Spleen (tissue), 11 donors: ENCODE results near the gene APC. TPM values are rescaled to one million over a fixed set of nuclear protein-coding genes. Genes with fewer than 3 reads are reported as not detected.
A peak's percentile ranks its signal among the peaks of the same experiment; 100 is the strongest.

ENCODE experiments used
- DNase-seq: peaks from one replicate; pipeline ENCODE4 v3.0.0-alpha.2; 2020
- H3K27ac ChIP-seq, 8 donors: fragments of 200-600 bp; sonication (generic) in 7 of 8; 1 replicate in 4 of 8; 2 replicates in 4 of 8; pipeline versions ENCODE4 v1.5.0 to v1.8.0; 2016 to 2021; ENCODE audit warnings: inconsistent platforms in 4 of 8, mild to moderate bottlenecking in 4 of 8, moderate library complexity in 1 of 8
- H3K27me3 ChIP-seq, 7 donors: fragments of 200-600 bp; sonication (generic) in 6 of 7; replicated peaks in 1 of 7; 1 replicate in 4 of 7; 2 replicates in 3 of 7; pipeline versions ENCODE4 v1.5.0 to v1.8.0; 2016 to 2021; ENCODE audit warnings: inconsistent platforms in 3 of 7, mild to moderate bottlenecking in 1 of 7
- H3K36me3 ChIP-seq, 6 donors: fragments of 200-600 bp; sonication (generic) in 5 of 6; 1 replicate in 4 of 6; 2 replicates in 2 of 6; pipeline versions ENCODE4 v1.5.0 to v1.8.0; 2016 to 2021; ENCODE audit warnings: inconsistent platforms in 2 of 6
- H3K4me1 ChIP-seq, 6 donors: fragments of 200-600 bp; sonication (generic) in 5 of 6; 1 replicate in 3 of 6; 2 replicates in 3 of 6; pipeline versions ENCODE4 v1.5.0 to v1.8.0; 2016 to 2021; ENCODE audit warnings: inconsistent platforms in 3 of 6
- H3K4me3 ChIP-seq, 8 donors: fragments of 200-600 bp; sonication (generic) in 7 of 8; 1 replicate in 4 of 8; 2 replicates in 4 of 8; pipeline versions ENCODE4 v1.5.0 to v1.8.0; 2016 to 2021; ENCODE audit warnings: inconsistent platforms in 4 of 8, mild to moderate bottlenecking in 4 of 8, moderate library complexity in 2 of 8
- H3K9me3 ChIP-seq, 8 donors: fragments of 200-600 bp; sonication (generic) in 7 of 8; 1 replicate in 4 of 8; 2 replicates in 4 of 8; pipeline versions ENCODE4 v1.5.0 to v1.8.0; 2016 to 2021; ENCODE audit warnings: inconsistent platforms in 4 of 8
- POLR2A ChIP-seq, 3 donors: fragments of 450-650 bp; IDR thresholded peaks; one replicate each; pipeline ENCODE4 v1.5.1; 2017; ENCODE audit warnings: antibody characterized with exemption in 3 of 3, mild to moderate bottlenecking in 1 of 3
- POLR2AphosphoS5 ChIP-seq, 3 donors: sonication (generic); formaldehyde crosslinking; IDR thresholded peaks; one replicate each; pipeline ENCODE4 v1.5.1; 2017; ENCODE audit warnings: antibody characterized with exemption in 3 of 3
- WGBS, 5 donors: extraction: QIAGEN DNeasy Blood & Tissue Kit in 3 of 5; methylation state at CpG; one replicate each; pipeline versions ENCODE4 v1.1.5 to v1.1.7; 2013 to 2018; 5-methylcytosine and 5-hydroxymethylcytosine counted together
- intact Hi-C: fragments of 100-400 bp; cut with DNase I; formaldehyde crosslinking; loops from one replicate; pipeline ENCODE4 v1.15.0; 2023; ENCODE audit warnings: low total_unique reads
- polyA plus RNA-seq, 3 donors: library from polyadenylated mRNA; stranded (reverse); fragments of 200-250 nt; gene quantifications; one replicate each; pipeline ENCODE4 v1.2.1, GENCODE V29; 2013
- total RNA-seq, 7 donors: library from RNA; depleted of rRNA in 3 of 7; stranded (reverse); fragments of >200 nt in 3 of 7; fragmentation: NEBNext Ultra II Directional in 4 of 7; extraction: Animal tissue kit (Norgen Biotek cat#: 25700) in 4 of 7; gene quantifications; one replicate each; pipeline versions ENCODE4 v1.1.0 to v1.2.1, GENCODE V29; 2016 to 2021
- TF ChIP-seq, protein P1 (sequence below), 11 experiments: fragments of 200-600 bp in 7 of 11; fragments of 450-650 bp in 4 of 11; sonication (generic) in 4 of 11; IDR thresholded peaks in 8 of 11; conservative IDR thresholded peaks in 3 of 11; 1 replicate in 7 of 11; 2 replicates in 4 of 11; pipeline versions ENCODE4 v1.4.0 to v1.8.0; 2016 to 2021; ENCODE audit warnings: antibody characterized with exemption in 11 of 11, inconsistent platforms in 4 of 11, mild to moderate bottlenecking in 1 of 11
- donor health status: healthy with polysubstance abuse.
- donor health status: DM: no; HTN: no; CAD: no; lungs with moderate emphysema.
- donor health status: DM: no; HTN: no; CAD: no.
- donor health status: Bipolar disorder and iron deficiency.
- donor health status: healthy.
- donor health status: DM: no; HTN: no; CAD: no.
- donor health status: DM: yes; HTN: yes; CAD: no.

The APC gene
- total and polyA plus RNA-seq, 10 donors, result 2.1 to 83.0 (median 52.5) TPM

GRCh38 chr5:112738191-112738560, 491 bp downstream of the APC start:
- WGBS, 5 donors, result 22 to 40% (median 30%) methylated on average over 4 to 5 of the region's 5 CpGs
- Histone ChIP-seq H3K27me3 (no peaks in the 10 kb centered on the region), H3K36me3 (no peaks in the 10 kb centered on the region), H3K4me1 (peaks cover 12 to 63% (median 30%) of the 10 kb centered on the region in 6 donors), H3K27ac (peak overlapping the region in 6 of 8 donors; percentile 60 to 86 (median 73)), H3K9me3 (no peaks in the 10 kb centered on the region), H3K4me3 (peak overlapping the region; percentile 41 to 86 (median 60))
- DNase-seq, result no peak
- TF ChIP-seq POLR2AphosphoS5 (IDR thresholded peaks at IDR 0.05), result no peak
- TF ChIP-seq POLR2A (IDR thresholded peaks at IDR 0.05), result no peak
- TF ChIP-seq, protein P1, sequence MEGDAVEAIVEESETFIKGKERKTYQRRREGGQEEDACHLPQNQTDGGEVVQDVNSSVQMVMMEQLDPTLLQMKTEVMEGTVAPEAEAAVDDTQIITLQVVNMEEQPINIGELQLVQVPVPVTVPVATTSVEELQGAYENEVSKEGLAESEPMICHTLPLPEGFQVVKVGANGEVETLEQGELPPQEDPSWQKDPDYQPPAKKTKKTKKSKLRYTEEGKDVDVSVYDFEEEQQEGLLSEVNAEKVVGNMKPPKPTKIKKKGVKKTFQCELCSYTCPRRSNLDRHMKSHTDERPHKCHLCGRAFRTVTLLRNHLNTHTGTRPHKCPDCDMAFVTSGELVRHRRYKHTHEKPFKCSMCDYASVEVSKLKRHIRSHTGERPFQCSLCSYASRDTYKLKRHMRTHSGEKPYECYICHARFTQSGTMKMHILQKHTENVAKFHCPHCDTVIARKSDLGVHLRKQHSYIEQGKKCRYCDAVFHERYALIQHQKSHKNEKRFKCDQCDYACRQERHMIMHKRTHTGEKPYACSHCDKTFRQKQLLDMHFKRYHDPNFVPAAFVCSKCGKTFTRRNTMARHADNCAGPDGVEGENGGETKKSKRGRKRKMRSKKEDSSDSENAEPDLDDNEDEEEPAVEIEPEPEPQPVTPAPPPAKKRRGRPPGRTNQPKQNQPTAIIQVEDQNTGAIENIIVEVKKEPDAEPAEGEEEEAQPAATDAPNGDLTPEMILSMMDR (IDR thresholded peaks at IDR 0.05 in 8 of 11, conservative IDR thresholded peaks at IDR 0.05 in 3 of 11), result no peak
- intact Hi-C loops, result no loop called here

DNA sequence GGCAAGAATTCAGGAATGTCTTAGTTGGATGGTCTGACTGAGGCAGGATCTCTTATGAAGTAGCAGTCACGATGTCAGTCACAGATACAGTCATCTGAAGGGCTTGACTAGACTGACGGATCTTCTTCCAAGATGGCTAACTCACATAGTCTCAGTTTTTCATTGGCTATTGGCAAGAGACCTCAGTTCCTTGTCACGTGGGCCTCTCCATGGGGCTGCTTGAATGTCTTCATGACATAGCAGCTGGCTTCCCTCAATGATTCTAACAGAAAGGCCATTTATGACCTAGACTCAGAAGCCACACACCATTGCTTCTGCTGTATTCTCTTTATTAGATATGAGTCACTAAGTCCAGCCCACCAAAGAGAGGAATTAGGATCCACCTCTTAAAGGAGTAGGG, 4.7 kb downstream of the APC start:
- Histone ChIP-seq H3K27me3 (no peaks in the 10 kb centered on the region), H3K4me1 (peaks cover 12 to 41% (median 20%) of the 10 kb centered on the region in 6 donors), H3K36me3 (peaks cover 0 to 5% (median 0%) of the 10 kb centered on the region in 6 donors), H3K27ac (no peak overlapping the region), H3K9me3 (no peaks in the 10 kb centered on the region), H3K4me3 (no peak overlapping the region)
- intact Hi-C loops, result no loop called here
- 79 to 99% (median 96%) methylated on average over 3 of the region's 3 CpGs for WGBS, 5 donors
- TF ChIP-seq, protein P1 (IDR thresholded peaks at IDR 0.05 in 8 of 11, conservative IDR thresholded peaks at IDR 0.05 in 3 of 11), result no peak
- TF ChIP-seq POLR2AphosphoS5 (IDR thresholded peaks at IDR 0.05), result no peak
- DNase-seq, result no peak

DNA sequence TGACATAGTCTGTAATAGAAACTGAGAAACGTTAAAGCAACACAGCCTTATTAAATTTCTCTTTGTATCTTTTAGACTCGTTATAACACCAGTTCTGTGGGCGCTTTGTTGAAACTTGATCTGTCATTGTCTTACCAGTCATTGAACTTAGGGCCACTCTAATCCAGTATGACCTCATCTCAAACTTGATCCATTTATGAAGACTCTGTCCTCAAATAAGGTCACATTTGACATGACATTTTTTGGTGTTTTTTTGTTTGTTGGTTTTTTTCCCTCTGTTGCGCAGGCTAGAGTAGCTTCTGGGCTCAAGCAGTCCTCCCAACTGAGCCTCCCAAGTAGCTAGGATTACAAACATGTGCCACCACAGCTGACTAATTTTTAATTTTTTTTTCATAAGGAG, 5.9 kb downstream of the APC start:
- no peaks in the 10 kb centered on the region for H3K9me3 ChIP-seq
- 94 to 98% (median 97%) methylated on average over 4 of the region's 4 CpGs for WGBS, 5 donors
- no peak overlapping the region for H3K27ac ChIP-seq
- TF ChIP-seq POLR2AphosphoS5 (IDR thresholded peaks at IDR 0.05) (no peak), POLR2A (IDR thresholded peaks at IDR 0.05) (no peak)
- TF ChIP-seq, protein P1 (IDR thresholded peaks at IDR 0.05 in 8 of 11, conservative IDR thresholded peaks at IDR 0.05 in 3 of 11), result no peak
- H3K4me1 ChIP-seq, result peaks cover 6 to 30% (median 11%) of the 10 kb centered on the region in 6 donors
- peaks cover 0 to 5% (median 0%) of the 10 kb centered on the region in 6 donors for H3K36me3 ChIP-seq
- intact Hi-C loops, result no loop called here
- no peak for DNase-seq
- H3K4me3 ChIP-seq, result no peak overlapping the region
- no peaks in the 10 kb centered on the region for H3K27me3 ChIP-seq

- no peak overlapping the region for H3K4me3 ChIP-seq
- no peak for TF ChIP-seq POLR2AphosphoS5 (IDR thresholded peaks at IDR 0.05)
- TF ChIP-seq, protein P1 (IDR thresholded peaks at IDR 0.05 in 8 of 11, conservative IDR thresholded peaks at IDR 0.05 in 3 of 11), result no peak
- TF ChIP-seq POLR2A (IDR thresholded peaks at IDR 0.05), result no peak
- intact Hi-C loops, result no loop called here
- no peak overlapping the region for H3K27ac ChIP-seq
- DNase-seq, result no peak
- H3K9me3 ChIP-seq, result no peaks in the 10 kb centered on the region
- peaks cover 0 to 15% (median 3%) of the 10 kb centered on the region in 6 donors for H3K4me1 ChIP-seq
- 80 to 96% (median 90%) methylated on average over 1 of the region's 1 CpG for WGBS, 5 donors
- peaks cover 0 to 10% (median 0%) of the 10 kb centered on the region in 6 donors for H3K36me3 ChIP-seq
- no peaks in the 10 kb centered on the region for H3K27me3 ChIP-seq
Measured at GRCh38 chr5:112752335-112752734, 14.7 kb downstream of the APC start.
